ENCODE results near the gene EBP. TPM values are rescaled to one million over a fixed set of nuclear protein-coding genes. Genes with fewer than 3 reads are reported as not detected.

The EBP gene
- total and polyA plus RNA-seq, 10 donors: 25.1 to 62.3 (median 33.9) TPM

DNA sequence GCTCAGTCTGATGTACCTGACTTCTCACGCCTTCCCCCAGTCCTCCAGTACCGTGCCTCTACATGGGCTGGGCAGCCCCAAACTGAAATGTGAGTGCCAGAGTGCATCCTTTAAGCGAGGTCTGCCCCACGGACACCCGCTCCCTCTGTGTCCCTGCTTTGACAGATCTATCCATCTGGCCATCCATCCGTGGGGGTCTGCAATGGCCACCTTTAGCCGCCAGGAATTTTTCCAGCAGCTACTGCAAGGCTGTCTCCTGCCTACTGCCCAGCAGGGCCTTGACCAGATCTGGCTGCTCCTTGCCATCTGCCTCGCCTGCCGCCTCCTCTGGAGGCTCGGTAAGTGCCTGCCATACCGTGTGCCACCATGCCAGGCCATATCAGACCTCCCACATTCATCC lies 12.0 kb upstream of the EBP start:
- Histone ChIP-seq H3K27ac (no peak overlapping the region), H3K4me3 (peak overlapping the region; percentile 50 to 84 (median 57)), H3K9me3 (no peaks in the 10 kb centered on the region), H3K4me1 (peaks cover 0 to 18% (median 8%) of the 10 kb centered on the region in 6 donors), H3K36me3 (peaks cover 0 to 13% (median 0%) of the 10 kb centered on the region in 6 donors), H3K27me3 (replicated peaks in 1 of 7) (no peaks in the 10 kb centered on the region)
- no peak for TF ChIP-seq POLR2A (IDR thresholded peaks at IDR 0.05)
- TF ChIP-seq POLR2AphosphoS5 (IDR thresholded peaks at IDR 0.05): no peak
- TF ChIP-seq, protein P1, sequence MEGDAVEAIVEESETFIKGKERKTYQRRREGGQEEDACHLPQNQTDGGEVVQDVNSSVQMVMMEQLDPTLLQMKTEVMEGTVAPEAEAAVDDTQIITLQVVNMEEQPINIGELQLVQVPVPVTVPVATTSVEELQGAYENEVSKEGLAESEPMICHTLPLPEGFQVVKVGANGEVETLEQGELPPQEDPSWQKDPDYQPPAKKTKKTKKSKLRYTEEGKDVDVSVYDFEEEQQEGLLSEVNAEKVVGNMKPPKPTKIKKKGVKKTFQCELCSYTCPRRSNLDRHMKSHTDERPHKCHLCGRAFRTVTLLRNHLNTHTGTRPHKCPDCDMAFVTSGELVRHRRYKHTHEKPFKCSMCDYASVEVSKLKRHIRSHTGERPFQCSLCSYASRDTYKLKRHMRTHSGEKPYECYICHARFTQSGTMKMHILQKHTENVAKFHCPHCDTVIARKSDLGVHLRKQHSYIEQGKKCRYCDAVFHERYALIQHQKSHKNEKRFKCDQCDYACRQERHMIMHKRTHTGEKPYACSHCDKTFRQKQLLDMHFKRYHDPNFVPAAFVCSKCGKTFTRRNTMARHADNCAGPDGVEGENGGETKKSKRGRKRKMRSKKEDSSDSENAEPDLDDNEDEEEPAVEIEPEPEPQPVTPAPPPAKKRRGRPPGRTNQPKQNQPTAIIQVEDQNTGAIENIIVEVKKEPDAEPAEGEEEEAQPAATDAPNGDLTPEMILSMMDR (IDR thresholded peaks at IDR 0.05 in 8 of 11, conservative IDR thresholded peaks at IDR 0.05 in 3 of 11): no peak
- intact Hi-C loops (cut with DNase I; ENCODE audit: low total_unique reads): no loop called here
- DNase-seq: peak; percentile 62
- WGBS, 5 donors: 61 to 82% (median 74%) methylated on average over 9 to 11 of the region's 11 CpGs

DNA sequence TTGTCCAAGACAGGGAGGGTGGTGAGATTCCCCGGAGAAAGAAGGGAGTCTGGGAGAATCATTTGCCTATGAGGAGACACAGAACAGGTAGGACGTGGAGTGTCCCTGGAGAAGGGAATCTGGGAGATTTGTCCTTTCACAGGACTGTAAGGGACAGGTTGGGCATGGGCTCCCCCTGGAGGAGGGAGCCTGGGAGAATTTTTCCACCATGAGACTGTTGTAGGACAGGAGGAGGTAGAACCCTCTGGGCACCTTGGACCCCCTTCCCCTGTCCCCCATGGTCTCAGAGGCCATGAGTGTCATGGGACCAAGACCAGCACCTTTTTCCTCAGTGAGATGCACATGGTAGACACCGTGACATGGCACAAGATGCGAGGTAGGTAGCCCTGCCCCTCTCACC lies 10.0 kb upstream of the EBP start:
- 65 to 95% (median 86%) methylated on average over 4 of the region's 4 CpGs for WGBS, 5 donors
- no peaks in the 10 kb centered on the region for H3K9me3 ChIP-seq
- peak; percentile 35 for DNase-seq
- peaks cover 0 to 18% (median 8%) of the 10 kb centered on the region in 6 donors for H3K4me1 ChIP-seq
- TF ChIP-seq POLR2A (IDR thresholded peaks at IDR 0.05) (no peak), POLR2AphosphoS5 (IDR thresholded peaks at IDR 0.05) (no peak)
- TF ChIP-seq, protein P1 (IDR thresholded peaks at IDR 0.05 in 8 of 11, conservative IDR thresholded peaks at IDR 0.05 in 3 of 11): no peak
- no peaks in the 10 kb centered on the region for H3K27me3 ChIP-seq (replicated peaks in 1 of 7)
- no peak overlapping the region for H3K27ac ChIP-seq
- H3K4me3 ChIP-seq: no peak overlapping the region
- H3K36me3 ChIP-seq: peaks cover 0 to 32% (median 1%) of the 10 kb centered on the region in 6 donors
- intact Hi-C loops (cut with DNase I; ENCODE audit: low total_unique reads): no loop called here

DNA sequence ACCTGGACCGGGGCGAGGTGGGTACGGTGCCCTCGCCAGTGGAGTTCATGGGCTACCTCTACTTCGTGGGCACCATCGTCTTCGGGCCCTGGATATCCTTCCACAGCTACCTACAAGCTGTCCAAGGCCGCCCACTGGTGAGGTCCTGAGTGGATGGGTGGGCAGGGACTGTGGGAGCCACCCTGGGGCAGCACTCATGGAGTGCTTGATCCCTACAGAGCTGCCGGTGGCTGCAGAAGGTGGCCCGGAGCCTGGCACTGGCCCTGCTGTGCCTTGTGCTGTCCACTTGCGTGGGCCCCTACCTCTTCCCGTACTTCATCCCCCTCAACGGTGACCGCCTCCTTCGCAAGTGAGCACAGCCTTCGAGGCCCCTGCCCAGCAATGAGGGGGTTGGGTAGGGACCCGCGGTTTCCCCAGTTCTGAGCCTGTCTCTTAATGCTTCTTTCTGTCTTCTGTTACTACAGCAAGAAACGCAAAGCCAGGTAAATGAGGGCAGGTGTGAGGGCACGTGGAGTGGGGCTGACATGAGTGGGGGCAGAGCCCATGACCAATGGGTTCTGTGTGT lies 9.2 kb upstream of the EBP start:
- DNase-seq: peak; percentile 67
- Histone ChIP-seq H3K36me3 (peaks cover 0 to 39% (median 1%) of the 10 kb centered on the region in 6 donors), H3K27ac (no peak overlapping the region), H3K4me1 (peaks cover 0 to 18% (median 8%) of the 10 kb centered on the region in 6 donors), H3K27me3 (replicated peaks in 1 of 7) (no peaks in the 10 kb centered on the region), H3K9me3 (no peaks in the 10 kb centered on the region), H3K4me3 (no peak overlapping the region)
- TF ChIP-seq POLR2AphosphoS5 (IDR thresholded peaks at IDR 0.05): no peak
- TF ChIP-seq, protein P1 (IDR thresholded peaks at IDR 0.05 in 8 of 11, conservative IDR thresholded peaks at IDR 0.05 in 3 of 11): no peak
- TF ChIP-seq POLR2A (IDR thresholded peaks at IDR 0.05): no peak
- intact Hi-C loops (cut with DNase I; ENCODE audit: low total_unique reads): no loop called here
- 86 to 98% (median 96%) methylated on average over 7 to 20 of the region's 20 CpGs for WGBS, 5 donors

DNA sequence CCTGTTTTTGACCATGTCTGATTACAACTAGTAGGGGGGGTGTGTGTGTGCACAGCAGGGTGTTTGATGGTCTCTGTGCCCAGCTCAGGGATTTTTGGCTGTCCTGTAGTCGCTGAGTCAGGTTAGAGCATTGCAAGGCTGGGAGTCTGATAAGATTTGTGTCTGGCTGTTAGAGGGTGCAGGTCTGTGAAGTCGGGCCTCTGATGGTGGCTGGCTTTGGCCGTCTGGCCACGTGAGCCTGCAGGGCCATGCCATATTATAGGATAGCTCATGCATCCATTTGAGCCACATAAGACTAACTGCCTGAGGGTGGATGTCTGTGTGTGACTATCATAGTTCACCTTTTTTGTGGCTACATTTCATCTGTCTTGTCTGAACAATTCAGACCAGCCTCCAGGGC lies 7.9 kb upstream of the EBP start:
- DNase-seq: no peak

More for the DNA sequence above, 7.9 kb upstream of the EBP start:
- Histone ChIP-seq H3K4me1 (peaks cover 0 to 12% (median 6%) of the 10 kb centered on the region in 6 donors), H3K9me3 (no peaks in the 10 kb centered on the region), H3K27ac (no peak overlapping the region), H3K4me3 (no peak overlapping the region), H3K36me3 (peaks cover 0 to 39% (median 1%) of the 10 kb centered on the region in 6 donors), H3K27me3 (replicated peaks in 1 of 7) (no peaks in the 10 kb centered on the region)
- 69 to 94% (median 84%) methylated on average over 4 of the region's 4 CpGs; no CpG with 5 or more reads in 1 of the 5 donors for WGBS, 5 donors
- intact Hi-C loops (cut with DNase I; ENCODE audit: low total_unique reads): no loop called here
- no peak for TF ChIP-seq POLR2AphosphoS5 (IDR thresholded peaks at IDR 0.05)
- TF ChIP-seq, protein P1 (IDR thresholded peaks at IDR 0.05 in 8 of 11, conservative IDR thresholded peaks at IDR 0.05 in 3 of 11): no peak
- no peak for TF ChIP-seq POLR2A (IDR thresholded peaks at IDR 0.05)

Data from spleen (tissue), 11 donors.